Fibroblast of skin of right biceps (primary cell): Measurements from ENCODE around the gene MLKL.
A peak's percentile ranks its signal among the peaks of the same experiment; 100 is the strongest.
"Not testable (repeated sequence)": the region's sequence is repeated elsewhere in the genome, so short reads cannot be mapped to it uniquely, and the experiment has no call there.

Source experiments
- DNase-seq: peaks from one replicate; pipeline ENCODE4 v3.0.0-alpha.2; 2013

MLKL gene

GRCh38 chr16:74731853-74732477, 31.3 kb upstream of the MLKL start:
- DNase-seq: no peak

GRCh38 chr16:74729783-74730683, 29.4 kb upstream of the MLKL start:
- DNase-seq: no peak

- DNase-seq: no peak
Measured at GRCh38 chr16:74727903-74728302, 27.2 kb upstream of the MLKL start.

DNA sequence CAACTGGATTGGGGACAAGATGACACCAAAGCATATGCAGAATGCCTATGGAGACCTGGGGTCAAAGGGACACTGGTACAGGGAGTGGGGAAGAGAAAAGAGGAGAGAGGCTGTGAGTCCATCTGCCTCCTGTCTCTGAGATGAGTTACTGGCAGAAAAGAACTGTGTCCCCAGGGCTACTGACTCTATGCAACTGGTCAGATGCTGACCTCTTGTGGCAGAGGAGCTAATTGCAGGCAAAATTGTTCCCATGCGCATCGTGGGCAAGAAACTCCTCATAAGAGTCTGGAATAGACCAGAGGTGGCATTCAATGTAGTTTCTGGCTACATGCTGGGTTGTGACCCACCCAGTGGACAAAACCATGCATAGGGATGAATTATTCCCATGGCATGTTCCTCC, 26.1 kb upstream of the MLKL start:
- no peak for DNase-seq

DNA sequence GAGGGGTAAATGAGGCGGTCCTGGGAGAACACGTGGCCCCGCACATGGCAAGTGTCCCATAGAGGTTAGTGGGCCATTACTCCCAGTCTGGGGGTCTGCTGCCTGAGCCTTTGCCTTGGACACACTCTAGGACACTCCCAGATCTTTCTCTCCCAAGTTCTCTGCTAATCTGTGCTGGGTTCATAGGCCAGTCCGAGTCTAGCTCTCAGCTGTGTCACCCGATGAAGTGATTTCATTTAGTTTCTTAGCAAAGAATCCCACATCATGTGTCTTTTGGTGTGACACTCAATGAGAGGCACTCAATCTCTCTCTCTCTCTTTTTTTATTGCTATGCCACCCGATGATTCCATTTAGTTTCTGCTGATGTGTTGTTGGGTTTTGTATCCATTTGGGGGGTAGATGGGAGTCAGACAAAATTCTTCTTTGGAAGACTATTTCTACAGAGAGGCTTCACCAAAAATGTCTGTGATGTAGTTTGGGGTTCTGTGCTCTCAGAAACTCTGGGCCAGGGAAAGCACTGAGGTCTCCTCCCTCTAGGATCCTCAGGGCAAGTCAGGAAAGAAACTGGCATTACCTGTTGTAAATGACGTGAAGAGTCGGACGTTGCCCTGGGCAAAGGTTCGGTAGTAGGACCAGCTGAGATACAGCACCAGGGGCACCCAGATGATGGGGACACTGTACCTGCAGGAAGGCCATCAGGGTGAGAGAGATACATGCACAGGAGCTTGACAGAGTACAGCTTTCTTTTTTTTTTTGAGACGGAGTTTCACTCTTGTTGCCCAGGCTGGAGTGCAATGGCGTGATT, 25.2 kb upstream of the MLKL start:
- DNase-seq: no peak

GRCh38 chr16:74724820-74725549, 24.3 kb upstream of the MLKL start:
- DNase-seq: no peak

- DNase-seq: no peak
Measured at GRCh38 chr16:74723256-74723655, 22.6 kb upstream of the MLKL start.

GRCh38 chr16:74722156-74722555, 21.5 kb upstream of the MLKL start:
- DNase-seq: not testable (repeated sequence)

- no peak for DNase-seq
Measured at GRCh38 chr16:74721716-74722115, 21.1 kb upstream of the MLKL start.

GRCh38 chr16:74720579-74720978, 19.9 kb upstream of the MLKL start:
- DNase-seq: no peak

GRCh38 chr16:74718741-74719610, 18.3 kb upstream of the MLKL start:
- no peak for DNase-seq

GRCh38 chr16:74718140-74718539, 17.5 kb upstream of the MLKL start:
- no peak for DNase-seq

- DNase-seq: no peak
Measured at GRCh38 chr16:74717367-74717766, 16.7 kb upstream of the MLKL start.

DNA sequence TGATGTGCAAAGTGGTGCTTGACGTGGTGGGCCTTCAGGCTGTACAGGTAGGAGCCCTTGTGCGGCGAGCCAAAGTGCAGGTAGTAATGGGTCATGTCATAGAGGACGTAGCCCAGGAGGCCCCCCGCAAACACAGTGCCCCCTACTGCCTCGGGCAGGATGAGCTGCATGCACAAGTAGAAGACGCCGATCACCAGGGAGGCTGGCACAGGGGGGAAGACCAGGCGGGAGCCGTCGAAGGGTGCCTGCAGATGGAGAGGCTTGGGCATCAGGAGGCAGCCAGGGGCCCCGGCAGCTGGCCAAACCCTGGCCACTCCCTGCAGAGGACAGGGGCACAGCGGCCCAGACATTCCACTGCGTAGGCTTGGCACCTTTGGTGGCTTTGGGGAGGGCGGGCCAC, 15.7 kb upstream of the MLKL start:
- DNase-seq: no peak

GRCh38 chr16:74713876-74714275, 13.2 kb upstream of the MLKL start:
- no peak for DNase-seq

- DNase-seq: no peak
Measured at GRCh38 chr16:74713325-74713724, 12.7 kb upstream of the MLKL start.

- DNase-seq: no peak
Measured at GRCh38 chr16:74711938-74712337, 11.3 kb upstream of the MLKL start.

GRCh38 chr16:74710401-74710800, 9.7 kb upstream of the MLKL start:
- no peak for DNase-seq

GRCh38 chr16:74709441-74709877, 8.8 kb upstream of the MLKL start:
- DNase-seq: peak; percentile 59

DNA sequence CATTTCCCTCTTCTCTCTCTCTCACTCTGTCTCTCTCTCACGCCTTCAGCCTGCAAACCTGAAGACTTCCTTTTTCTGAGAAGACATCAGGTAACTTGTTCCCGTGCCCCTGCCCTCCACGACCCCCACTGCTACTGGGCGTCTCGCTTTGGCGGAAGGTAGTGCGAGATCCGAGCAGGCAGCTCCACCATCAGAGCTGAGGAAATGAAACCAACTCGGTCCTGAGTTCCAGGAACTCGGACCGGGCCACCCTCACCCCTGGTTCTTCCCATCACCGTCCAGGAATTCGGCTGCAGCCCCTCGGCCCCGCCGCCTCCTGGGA, 585 bp downstream of the MLKL start:
- peak; percentile 8 for DNase-seq

DNA sequence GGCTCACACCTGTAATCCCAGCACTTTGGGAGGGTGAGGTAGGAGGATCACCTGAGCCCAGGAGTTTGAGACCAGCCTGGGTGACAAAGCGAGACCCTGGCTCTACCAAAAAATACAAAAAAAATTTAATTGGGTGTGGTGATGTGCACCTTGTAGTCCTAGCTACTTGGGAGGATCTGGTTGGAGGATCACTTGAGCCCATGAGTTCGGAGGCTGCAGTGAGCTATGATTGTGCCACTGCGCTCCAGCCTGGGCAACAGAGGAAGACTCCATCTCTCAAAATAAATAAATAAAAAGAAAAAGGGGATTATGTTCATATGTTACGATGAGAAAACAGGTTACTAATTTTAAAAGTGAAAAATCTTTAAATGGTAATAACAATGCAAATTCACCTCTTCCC, 996 bp downstream of the MLKL start:
- no peak for DNase-seq

DNA sequence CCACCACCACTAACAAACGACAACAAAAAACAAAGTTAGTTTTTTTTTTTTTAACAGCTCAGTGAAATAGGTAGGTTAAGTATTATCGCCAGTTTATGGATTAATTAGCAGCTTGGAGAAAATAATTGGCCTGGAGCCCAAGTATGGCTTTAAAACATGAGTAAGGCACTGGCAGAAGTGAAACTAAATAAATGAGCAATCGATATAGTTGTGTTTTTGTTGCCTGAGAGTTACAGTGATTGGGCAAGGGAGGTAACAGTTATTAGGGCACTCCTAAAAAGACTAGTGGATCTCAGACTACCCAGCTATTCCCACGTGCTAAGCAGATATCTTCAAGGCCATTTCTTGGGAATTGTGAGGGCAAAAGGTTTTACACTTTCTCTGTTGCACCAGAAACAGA, 2.4 kb downstream of the MLKL start:
- no peak for DNase-seq
